GM19238 (cell line): ENCODE measurements around the gene IST1.

ENCODE experiments used
- DNase-seq: peaks from one replicate; pipeline ENCODE4 v3.0.0; 2011; ENCODE audit warnings: low spot score; ENCODE audit not compliant: insufficient read length

IST1 gene

DNA sequence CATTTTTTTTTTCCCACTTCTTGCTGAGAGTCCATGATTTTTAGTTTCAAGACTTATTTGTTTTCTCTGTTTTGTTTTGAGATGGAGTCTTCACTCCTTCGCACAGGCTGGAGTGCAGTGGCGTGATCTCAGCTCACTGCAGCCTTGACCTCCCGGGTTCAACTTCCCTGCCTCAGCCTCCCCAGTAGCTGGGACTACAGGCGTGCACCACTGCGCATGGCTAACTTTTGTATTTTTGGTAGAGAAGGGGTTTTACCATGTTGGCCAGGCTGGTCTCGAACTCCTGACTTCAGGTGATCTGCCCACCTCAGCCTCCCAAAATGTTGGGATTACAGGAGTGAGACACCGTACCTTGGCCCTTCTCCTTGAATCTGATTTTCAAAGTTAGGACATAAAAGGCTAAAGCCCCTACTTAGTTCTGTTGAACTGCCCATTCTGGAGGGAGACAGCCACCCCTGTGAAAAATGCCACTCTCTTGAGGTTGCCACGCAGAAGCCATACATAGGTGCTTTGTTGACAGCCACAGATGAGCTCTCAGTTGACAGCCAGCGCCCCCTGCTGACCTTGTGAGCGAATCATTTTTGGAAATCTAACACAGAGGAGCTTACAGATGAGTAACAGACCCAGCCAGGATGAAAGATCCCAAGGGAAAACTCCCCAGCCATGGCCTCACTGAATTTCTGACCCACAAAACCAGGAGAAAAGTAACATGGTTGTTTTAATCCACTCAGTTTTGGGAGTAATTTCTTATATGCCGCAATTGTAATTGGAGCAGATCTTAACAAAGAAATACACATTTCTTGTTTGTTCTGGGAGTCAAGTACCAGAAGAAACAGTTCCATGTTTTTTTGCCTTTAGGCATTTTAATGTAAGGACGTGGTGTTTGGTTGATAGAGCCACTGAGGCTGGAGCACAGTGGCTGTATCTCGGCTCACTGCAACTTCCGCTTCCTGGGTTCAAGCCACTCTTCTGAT is 66.0 kb downstream of the IST1 start:
- DNase-seq = peak; percentile 49

DNA sequence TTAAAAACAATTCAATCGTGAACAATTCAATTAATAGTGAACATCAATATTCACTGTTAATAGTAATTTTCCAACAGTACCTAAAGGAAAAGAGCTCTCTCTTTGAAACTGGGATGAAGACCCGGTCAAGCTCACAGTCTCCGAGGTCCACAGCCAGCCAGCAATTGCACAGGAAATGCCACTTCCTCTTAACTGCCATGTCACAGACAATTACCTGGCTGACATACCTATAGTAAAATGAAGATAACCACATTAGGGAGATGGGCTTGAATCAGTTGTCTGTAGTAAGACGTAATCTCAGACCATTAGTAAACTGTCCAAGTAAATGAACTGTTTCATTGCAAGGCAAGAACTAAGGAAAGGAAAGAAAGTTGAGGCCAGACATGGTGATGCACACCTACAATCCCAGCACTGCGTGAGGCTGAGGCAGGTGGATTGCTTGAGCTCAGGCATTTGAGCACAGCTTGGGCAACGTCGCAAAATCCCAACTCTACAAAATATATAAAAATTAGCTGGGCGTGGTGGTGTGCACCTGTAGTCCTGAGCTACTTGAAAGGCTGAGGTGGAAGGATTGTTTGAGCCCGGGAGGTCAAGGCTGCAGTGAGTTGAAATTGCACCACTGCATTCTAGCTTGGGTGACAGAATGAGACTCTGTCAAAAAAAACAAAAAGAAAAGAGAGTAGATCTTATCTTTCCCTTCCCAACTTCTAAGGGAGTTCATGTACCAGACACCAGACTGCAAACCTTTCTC is 68.0 kb downstream of the IST1 start:
- DNase-seq = no peak

DNA sequence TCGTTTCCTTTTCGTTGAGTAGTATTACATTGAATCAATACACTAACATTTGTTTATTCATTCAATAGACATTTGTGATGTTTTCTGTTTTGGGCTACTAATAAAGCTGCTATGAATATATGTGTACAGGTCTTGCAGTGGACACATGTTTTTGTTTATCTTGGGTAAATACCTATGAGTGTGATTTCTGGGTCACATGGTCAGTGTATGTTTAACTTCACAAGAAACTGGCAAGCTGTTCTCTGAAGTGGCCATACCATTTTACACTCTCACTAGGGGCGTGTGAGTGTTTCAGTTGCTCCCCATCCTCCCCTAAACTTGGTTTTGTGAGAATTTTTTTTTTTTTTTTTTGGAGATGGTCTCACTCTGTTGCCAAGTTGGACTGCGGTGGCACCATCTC is 69.9 kb downstream of the IST1 start:
- no peak for DNase-seq

DNA sequence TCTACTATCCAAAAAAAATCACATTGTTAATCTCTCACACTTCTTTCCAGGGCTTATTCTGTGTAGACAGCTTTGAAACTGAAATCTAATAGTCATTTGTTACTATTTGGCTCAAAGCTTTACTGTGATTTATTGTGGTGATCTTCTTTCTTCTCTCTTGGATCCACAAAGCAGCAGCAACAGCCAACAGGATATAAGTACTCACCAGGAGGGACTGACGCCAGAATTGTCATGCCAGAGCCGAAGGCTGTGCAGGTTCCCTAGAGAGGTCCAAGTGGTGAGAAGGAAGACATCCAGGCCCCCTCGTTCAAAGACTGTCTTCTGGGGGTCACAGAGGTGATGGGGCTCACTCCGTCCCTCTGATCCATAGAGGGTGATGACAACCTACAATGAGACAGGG is 71.6 kb downstream of the IST1 start:
- DNase-seq = no peak

DNA sequence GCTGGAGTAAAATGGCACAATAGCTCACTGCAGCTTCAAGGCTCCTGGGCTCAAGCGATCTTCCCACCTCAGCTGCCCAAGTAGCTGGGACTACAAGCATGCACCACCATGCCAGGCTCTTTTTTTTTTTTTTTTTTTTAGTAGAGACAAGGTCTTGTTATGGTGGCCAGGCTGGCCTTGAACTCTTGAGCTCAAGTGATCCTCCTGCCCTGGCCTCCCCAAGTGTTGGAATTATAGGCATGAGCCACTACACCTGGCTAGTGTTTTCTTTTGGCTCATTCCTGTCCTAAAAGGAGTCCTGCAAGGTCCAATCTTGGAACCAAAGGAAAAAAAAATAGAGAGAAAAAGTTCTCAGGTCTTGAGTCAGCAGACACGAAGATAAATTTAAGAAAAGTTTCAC is 74.0 kb downstream of the IST1 start:
- DNase-seq = no peak

DNA sequence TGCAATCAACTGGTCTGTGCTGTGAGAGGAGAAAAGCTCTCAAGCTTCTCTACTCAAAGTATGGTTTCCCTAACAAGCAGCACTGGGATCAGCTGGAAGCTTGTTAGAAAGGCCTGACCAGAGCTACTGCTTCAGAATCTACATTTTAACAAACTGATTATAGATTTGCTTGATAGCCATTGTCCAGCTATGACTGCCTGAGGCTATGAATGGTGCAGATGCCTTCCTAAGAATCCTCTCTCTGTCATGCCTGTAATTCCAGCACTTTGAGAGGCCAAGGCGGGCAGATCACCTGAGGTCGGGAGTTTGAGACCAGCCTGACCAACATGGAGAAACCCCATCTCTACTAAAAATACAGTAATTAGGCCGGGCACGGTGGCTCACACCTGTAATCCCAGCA is 76.2 kb downstream of the IST1 start:
- no peak for DNase-seq

DNA sequence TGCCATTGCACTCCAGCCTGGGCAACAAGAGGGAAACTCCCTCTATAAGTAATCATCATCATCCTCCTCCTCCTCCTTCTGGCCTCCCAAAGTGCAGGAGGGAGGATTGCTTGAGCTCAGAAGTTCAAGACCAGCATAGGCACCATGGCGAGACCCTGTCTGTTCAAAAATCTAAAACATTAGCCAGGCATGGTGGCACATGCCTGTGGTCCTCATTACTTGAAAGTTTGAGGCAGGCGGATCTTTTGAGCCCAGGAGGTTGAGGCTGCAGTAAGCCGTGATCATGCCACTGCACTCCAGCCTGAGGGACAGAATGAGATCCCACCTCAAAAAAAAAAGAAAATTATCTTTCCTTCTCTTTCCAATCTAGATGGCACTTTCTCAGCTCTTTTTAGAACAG is 77.0 kb downstream of the IST1 start:
- DNase-seq = no peak

DNA sequence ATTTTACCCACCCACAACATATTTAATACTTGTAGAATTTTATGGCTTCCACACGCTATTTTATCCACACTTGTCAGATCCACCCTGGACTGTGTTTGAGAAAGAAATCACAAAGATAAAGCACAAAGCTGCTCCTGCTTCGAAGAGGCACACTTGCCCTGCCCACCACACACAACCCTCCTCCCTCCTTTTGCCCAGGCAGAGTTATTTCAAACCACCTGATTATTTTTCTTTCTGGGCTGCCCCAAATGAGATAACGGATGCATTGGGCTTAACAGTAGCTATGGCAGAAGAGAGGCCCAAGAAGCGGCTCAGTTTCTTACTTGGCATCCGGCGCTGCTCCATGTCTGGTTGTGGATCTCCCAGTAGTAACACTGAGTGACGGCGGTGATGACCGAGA is 77.7 kb downstream of the IST1 start:
- no peak for DNase-seq

DNA sequence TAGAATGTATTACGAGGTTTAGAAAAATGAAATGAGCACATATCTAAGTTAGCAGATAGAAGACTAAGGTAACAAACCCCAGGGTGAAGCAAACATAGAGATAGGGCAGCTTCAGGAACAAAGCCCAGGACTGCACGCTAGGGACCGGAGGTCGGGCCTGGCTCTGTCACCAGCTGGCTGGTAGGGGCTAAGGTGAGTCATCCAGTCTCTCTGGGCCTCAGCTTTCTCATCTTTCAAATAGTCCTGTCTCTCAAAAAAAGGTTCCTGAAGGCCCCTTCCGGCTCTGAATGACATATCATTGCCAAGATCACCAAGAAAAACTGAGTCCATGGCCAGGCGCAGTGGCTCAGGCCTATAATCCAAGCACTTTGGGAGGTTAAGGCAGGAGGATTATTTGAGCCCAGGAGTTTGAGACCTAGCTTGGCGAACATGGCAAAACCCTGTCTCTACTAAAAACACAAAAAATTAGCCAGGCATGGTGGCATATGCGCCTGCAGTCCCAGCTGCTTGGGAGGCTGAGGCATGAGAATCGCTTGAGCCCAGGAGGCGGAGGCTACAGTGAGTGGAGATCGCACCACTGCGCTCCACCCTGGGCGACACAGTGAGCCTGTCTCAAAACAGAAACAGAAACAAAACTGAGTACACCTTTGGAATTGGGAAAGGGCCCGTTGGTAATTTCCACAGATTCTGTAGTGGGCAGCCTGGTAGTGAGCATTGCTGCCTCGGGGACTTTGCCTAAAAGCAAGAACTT is 78.9 kb downstream of the IST1 start:
- no peak for DNase-seq
